Stimulated activated CD8-positive, alpha-beta memory T cell treated with anti-CD3 and anti-CD28 coated beads, Interleukin-15, amount 100 ng/mL, for 1 hour (primary cell): ENCODE measurements around the gene BSPRY.

ENCODE experiments used
- DNase-seq: peaks from one replicate; pipeline ENCODE4 v3.0.0-alpha.2; 2020; ENCODE audit warnings: low read depth

BSPRY gene

GRCh38 chr9:113349445-113350094, at the start of gene BSPRY:
Gene BSPRY (plus strand): TSS chr9:113349541. CDS start chr9:113349580, 39 bp downstream.
- DNase-seq, result no peak

- no peak for DNase-seq
Measured at GRCh38 chr9:113299800-113300292, 49.5 kb upstream of the BSPRY start.

- no peak for DNase-seq
Measured at GRCh38 chr9:113301548-113301947, 47.8 kb upstream of the BSPRY start.

DNA sequence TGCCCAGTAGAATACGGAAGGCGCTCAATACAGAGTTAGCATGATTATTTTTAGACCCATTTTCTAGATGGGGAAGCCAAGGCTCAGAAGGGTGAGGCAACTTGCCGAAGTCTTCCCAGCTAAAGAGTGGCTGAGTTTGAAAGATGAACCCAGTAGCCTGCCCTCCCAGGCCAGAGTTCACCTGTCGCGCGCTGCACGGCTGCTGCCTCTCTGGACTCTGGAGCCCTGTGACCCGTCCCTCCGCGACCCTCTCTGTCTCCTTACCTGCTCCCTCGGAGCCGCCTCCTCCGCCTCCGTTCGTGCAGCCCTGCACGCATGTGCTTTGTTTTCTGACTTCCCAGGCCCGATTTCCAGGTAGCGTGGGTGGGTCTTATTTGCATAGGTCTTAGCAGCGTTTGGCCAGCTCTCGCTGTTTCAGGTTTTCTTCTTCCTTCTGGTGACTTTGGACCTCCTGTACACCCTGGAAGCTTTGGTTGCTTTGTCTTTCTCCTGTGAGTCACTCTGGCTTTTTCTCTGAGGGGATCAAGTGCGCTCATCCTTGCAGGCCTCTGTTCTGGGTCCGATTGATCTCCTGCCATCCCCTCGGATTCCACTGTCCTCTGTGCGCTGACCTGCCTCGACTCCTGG, 46.4 kb upstream of the BSPRY start, which contains the start of gene RNF183:
TSS of gene RNF183 (minus strand) at position 585 of the 627 bp plus-strand sequence. CDS start 5,192 bp downstream, outside the sequence.
- no peak for DNase-seq

DNA sequence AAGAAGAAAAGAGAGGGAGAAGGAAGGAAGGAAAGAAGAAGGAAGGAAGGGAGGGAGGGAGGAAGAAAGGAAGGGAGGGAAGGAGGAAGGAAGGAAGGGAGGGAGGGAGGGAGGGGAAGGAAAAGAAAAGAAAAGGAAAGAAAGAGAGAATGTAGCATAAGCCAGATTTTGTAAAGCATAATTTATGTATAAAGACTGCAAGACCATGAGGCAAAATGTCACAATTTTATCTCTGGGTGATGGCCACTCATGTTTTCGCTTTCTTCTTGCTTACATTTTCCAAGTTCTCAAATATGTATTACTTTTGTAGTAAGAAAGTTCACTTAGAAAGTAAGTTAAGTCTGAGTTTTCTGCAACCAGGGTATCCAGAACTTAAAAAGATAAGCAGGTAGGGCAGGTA, 42.8 kb upstream of the BSPRY start:
- no peak for DNase-seq

GRCh38 chr9:113307396-113307975, 41.9 kb upstream of the BSPRY start:
- no peak for DNase-seq

DNA sequence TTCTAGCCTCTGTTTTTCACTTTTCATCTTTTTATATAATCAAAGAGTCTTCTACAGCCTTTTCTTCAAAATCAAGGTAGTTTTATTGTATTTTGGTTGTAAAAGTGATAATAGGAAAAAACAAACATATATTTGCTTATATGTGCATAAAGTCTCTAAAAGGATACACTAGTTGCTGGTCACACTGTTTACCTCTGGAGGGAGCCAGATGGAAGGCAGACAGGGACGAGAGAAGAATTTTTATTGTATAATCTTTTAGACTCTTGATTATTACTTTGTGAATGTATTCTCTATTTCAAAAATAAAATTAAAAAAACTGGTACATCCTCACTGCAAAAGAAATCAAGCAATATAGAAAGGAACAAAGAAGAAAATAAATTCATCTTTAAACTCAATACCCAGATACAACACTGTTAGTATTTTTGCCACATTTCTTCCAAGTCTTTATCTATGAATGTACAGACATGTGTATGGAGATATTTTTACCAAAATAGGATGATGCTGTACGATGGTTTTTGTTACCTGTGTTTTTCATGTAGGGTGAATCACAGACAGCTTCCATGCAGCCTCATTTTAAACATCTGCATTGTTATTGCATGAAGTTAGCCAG, 40.0 kb upstream of the BSPRY start:
- DNase-seq, result no peak

- no peak for DNase-seq
Measured at GRCh38 chr9:113310538-113310937, 38.8 kb upstream of the BSPRY start.

- DNase-seq, result no peak
Measured at GRCh38 chr9:113311961-113312360, 37.4 kb upstream of the BSPRY start.

DNA sequence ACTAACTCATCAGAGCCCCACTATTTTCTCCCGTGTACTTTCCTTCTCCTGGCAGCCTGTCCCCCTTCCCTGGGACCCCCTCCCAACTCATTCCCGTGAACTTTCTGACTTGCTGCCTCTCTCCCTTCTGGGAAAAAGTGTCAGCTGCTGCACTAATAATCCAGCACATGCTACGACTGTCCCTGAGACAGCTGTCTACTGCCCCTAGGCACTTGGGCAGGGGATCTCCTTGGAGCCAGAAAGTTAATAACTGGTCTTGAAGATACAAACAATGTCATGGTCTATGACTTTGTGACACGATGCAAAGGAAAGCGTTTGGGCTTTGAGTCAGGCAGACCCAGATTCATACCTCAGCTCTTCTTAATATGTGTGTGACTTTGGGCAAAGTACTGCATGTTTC, 36.1 kb upstream of the BSPRY start:
- no peak for DNase-seq

- no peak for DNase-seq
Measured at GRCh38 chr9:113315231-113315630, 34.1 kb upstream of the BSPRY start.

DNA sequence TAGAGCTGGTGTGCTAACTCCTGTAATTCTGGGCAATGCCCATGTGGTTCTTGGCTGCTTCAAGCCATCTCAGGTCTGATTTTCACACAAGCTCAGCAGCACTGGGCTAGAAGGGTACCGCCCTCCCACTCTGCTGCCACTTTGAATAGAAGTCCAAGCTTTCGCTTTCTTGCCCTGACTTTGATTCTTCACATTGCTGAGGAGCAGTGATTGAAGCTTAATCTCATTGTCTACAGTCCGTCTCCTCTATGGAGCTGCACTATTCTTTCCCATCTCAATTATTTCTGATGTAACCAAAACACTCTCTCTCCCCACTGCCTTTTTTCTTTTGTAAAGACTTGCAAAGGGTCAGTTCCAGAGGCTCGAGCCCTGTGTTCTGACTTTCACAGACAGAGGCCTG, 33.3 kb upstream of the BSPRY start:
- DNase-seq, result no peak

GRCh38 chr9:113317777-113318176, 31.6 kb upstream of the BSPRY start:
- DNase-seq, result no peak

- no peak for DNase-seq
Measured at GRCh38 chr9:113319054-113319453, 30.3 kb upstream of the BSPRY start.

GRCh38 chr9:113320051-113320450, 29.3 kb upstream of the BSPRY start:
- DNase-seq, result no peak

DNA sequence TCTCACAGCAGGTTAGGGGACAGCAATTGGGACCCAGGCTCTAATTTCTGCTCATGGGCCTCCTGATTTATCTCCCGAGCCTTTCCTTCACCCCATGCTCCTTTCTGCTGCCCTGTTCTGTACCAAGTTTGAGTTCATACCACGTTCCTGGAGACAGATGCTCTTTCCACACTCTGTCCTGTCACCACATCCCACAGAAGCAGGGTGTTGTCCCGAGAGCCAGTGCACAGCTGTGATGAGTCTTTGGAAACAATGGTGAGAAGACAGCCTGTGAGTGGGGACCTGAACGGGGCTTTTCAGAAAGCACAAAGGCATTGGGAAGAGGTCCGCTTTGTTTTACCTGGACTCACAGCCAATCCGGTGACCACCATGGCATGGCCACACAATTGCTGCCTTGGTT, 26.7 kb upstream of the BSPRY start:
- DNase-seq, result no peak

- no peak for DNase-seq
Measured at GRCh38 chr9:113326230-113326629, 23.1 kb upstream of the BSPRY start.

DNA sequence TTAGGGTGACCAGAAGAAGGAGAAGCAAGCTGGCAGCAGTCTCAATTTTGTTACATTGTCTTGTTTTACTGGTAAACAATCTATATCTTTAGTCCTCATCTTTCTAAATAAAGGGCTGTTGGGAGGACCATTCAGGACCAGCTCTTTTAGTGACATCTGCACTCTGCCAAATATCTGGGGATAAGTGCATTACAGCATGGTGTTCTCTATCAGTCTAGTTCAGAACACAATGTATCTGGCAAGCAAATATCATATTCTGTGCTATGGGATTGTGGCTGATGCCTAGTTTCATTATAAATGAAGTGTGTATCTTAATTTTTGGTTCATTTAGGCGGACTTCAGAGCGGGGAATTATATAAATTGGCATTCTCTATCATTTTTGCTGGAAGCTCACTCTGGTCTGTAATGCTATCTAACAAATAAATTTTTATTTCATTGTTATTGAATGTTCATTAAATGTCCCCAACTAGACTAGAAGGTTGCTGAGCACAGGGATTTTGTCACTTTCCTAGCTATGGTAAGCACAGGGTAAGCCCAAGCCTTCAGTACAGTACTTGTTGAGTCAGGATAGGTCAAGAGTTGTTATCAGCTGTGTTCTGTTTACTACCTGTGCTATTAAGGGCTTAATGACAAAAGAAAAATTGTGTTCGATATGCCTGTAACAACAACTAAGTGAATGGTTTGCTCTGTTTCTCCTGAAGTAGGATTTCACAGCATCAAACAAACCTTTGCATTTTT, 21.1 kb upstream of the BSPRY start:
- no peak for DNase-seq

DNA sequence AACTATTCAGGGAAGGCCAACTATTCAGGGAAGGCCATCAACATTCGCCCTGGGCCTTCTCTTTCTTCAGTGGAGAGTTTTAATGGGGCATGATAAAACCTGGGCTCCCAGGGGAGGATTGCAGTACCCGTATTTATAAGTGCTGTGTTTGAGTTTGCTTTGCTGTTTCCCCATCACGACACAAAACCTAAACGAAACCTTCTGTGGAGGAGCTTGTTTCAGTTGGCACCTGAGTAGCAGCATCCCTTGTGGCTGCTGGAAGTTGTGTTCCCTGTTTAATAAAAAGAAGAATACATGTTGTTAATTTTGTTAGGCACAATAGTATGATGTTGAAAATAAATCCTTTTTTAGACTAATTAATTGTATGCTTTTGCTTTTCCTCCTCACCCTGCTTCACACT, 17.6 kb upstream of the BSPRY start:
- no peak for DNase-seq

DNA sequence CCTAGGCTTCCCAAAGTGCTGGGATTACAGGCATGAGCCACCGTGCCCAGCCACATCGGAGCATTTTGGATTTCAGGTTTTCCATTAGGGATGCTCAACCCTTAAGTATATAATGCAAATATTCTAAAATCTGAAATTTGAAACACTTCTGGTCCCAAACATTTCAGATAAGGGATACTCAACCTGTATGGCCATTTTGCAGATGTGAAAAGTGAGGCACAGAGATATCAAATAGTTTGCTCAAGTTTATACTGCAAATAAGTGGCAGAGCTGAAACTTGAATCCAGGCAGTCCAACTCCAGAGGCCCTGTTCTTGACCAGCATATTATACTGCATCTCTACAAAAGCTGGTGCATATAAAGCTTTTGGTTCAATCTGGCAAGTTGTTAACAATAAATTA, 11.6 kb upstream of the BSPRY start:
- DNase-seq, result no peak

- peak; percentile 59 for DNase-seq
Measured at GRCh38 chr9:113340011-113340699, 9.2 kb upstream of the BSPRY start, which contains the start of gene WDR31. Gene WDR31 (minus strand): TSS chr9:113340275. CDS start chr9:113332022, 8,253 bp downstream.
